Thyroid gland (tissue), 4 donors: ENCODE measurements around the gene KLK2. TPM values are rescaled to one million over a fixed set of nuclear protein-coding genes. Genes with fewer than 3 reads are reported as not detected.

Source experiments
- DNase-seq, 2 donors: peaks; one replicate each; pipeline ENCODE4 v3.0.0-alpha.2; 2019
- H3K27ac ChIP-seq, 3 donors: fragments of 200-600 bp; sonication (generic); 1 replicate in 2 of 3; 2 replicates in 1 of 3; pipeline ENCODE4 v1.5.1; 2016 to 2019; ENCODE audit warnings: mild to moderate bottlenecking in 1 of 3, moderate library complexity in 1 of 3
- H3K27me3 ChIP-seq: fragments of 200-600 bp; sonication (generic); one replicate; pipeline ENCODE4 v1.5.1; 2019
- H3K36me3 ChIP-seq, 2 donors: fragments of 200-600 bp; sonication (generic); one replicate each; pipeline ENCODE4 v1.5.1; 2016 to 2019
- H3K4me1 ChIP-seq, 2 donors: fragments of 200-600 bp; sonication (generic); one replicate each; pipeline ENCODE4 v1.5.1; 2017 to 2019
- H3K4me3 ChIP-seq, 3 donors: fragments of 200-600 bp; sonication (generic); replicated peaks in 1 of 3; 1 replicate in 2 of 3; 2 replicates in 1 of 3; pipeline ENCODE4 v1.5.1; 2016; ENCODE audit warnings: mild to moderate bottlenecking in 1 of 3
- H3K9me3 ChIP-seq: fragments of 200-600 bp; sonication (generic); one replicate; pipeline ENCODE4 v1.5.1; 2017
- POLR2A ChIP-seq, 2 donors: fragments of 450-650 bp; IDR thresholded peaks; one replicate each; pipeline ENCODE4 v1.6.1; 2017; ENCODE audit warnings: antibody characterized with exemption in 2 of 2, mild to moderate bottlenecking in 2 of 2, moderate library complexity in 1 of 2
- WGBS, 2 donors: methylation state at CpG; one replicate each; pipeline ENCODE4 v1.1.5; 2017; 5-methylcytosine and 5-hydroxymethylcytosine counted together
- intact Hi-C: fragments of 100-400 bp; cut with DNase I; formaldehyde crosslinking; loops from one replicate; pipeline ENCODE4 v1.15.1; 2023
- total RNA-seq, 4 donors: library from RNA; depleted of rRNA; stranded (reverse); fragments of >200 nt; gene quantifications; one replicate each; pipeline ENCODE4 v1.2.3, GENCODE V29; 2016
- TF ChIP-seq, protein P1 (sequence below), 6 experiments: fragments of 200-600 bp in 3 of 6; fragments of 450-650 bp in 3 of 6; sonication (generic) in 3 of 6; IDR thresholded peaks; one replicate each; pipeline ENCODE4 v1.5.1; 2016 to 2019; ENCODE audit warnings: antibody characterized with exemption in 6 of 6, mild to moderate bottlenecking in 2 of 6, inconsistent platforms in 1 of 6, moderate library complexity in 1 of 6

The KLK2 gene
- total RNA-seq = 10 to 100 TPM in 1 of 4 donors, 1 to 10 TPM in 3; 2.8 to 11.0 (median 5.0) TPM

DNA sequence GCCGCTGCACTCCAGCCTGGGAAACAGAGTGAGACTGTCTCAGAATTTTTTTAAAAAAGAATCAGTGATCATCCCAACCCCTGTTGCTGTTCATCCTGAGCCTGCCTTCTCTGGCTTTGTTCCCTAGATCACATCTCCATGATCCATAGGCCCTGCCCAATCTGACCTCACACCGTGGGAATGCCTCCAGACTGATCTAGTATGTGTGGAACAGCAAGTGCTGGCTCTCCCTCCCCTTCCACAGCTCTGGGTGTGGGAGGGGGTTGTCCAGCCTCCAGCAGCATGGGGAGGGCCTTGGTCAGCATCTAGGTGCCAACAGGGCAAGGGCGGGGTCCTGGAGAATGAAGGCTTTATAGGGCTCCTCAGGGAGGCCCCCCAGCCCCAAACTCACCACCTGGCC lies at the start of gene KLK2:
KLK2 (plus strand) TSS at position 384 of the 400 bp plus-strand sequence. CDS start 35 bp downstream, outside the sequence.
- H3K36me3 ChIP-seq = no peaks in the 10 kb centered on the region
- no peaks in the 10 kb centered on the region for H3K27me3 ChIP-seq
- H3K27ac ChIP-seq = peak within 1 kb of the TSS; percentile 89 to 99 (median 94)
- intact Hi-C loops = no loop called here
- H3K4me3 ChIP-seq = no peak within 1 kb of the TSS
- H3K4me1 ChIP-seq = peaks cover 42 to 48% of the 10 kb centered on the region in 2 donors
- no peaks in the 10 kb centered on the region for H3K9me3 ChIP-seq
- TF ChIP-seq, protein P1, sequence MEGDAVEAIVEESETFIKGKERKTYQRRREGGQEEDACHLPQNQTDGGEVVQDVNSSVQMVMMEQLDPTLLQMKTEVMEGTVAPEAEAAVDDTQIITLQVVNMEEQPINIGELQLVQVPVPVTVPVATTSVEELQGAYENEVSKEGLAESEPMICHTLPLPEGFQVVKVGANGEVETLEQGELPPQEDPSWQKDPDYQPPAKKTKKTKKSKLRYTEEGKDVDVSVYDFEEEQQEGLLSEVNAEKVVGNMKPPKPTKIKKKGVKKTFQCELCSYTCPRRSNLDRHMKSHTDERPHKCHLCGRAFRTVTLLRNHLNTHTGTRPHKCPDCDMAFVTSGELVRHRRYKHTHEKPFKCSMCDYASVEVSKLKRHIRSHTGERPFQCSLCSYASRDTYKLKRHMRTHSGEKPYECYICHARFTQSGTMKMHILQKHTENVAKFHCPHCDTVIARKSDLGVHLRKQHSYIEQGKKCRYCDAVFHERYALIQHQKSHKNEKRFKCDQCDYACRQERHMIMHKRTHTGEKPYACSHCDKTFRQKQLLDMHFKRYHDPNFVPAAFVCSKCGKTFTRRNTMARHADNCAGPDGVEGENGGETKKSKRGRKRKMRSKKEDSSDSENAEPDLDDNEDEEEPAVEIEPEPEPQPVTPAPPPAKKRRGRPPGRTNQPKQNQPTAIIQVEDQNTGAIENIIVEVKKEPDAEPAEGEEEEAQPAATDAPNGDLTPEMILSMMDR (IDR thresholded peaks at IDR 0.05) = no peak
- peak in 1 of 2 donors; percentile 67 for TF ChIP-seq POLR2A (IDR thresholded peaks at IDR 0.05)
- DNase-seq = peak; percentile 84 to 85
- WGBS, 2 donors = 72 to 75% methylated on average over 3 of the region's 3 CpGs

DNA sequence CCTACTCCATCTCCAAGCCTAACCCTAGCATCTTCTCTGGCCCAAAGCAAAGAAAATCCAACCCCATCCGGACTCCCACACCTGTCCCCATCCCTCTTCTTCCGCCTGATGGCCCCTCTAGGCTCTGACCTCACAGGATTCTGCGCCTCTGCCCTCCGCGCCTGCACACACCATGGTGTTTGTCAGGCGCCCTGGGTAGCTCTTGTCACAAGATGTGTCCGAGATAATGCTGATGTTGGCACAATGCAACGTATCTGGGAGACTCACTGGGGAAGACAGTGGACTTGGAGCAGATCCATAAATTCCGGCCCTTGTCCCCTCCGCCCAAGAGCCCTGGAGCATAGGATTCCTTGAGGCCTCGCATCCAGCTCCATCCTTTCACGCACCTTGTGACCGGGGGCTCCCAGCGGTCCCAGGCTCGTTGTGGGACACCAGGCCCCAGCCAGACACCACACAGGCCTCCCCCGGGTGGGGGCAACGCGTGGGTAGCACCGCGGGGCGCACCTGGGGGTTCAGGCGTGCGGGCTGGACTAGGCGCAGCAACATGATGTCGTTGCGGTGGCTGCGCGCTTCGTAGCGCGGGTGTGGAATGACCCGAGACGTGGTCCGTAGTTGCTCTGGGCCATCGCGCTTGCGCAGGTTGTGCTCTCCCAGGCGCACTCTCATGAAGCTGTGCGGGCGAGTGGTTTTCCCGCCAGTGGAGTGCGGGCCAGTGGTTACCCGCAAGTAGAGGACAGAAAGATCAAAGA lies 46.6 kb upstream of the KLK2 start:
- DNase-seq = no peak
- no peak overlapping the region for H3K4me3 ChIP-seq
- no peak overlapping the region for H3K27ac ChIP-seq
- H3K9me3 ChIP-seq = no peaks in the 10 kb centered on the region
- no peak for TF ChIP-seq POLR2A (IDR thresholded peaks at IDR 0.05)
- TF ChIP-seq, protein P1 (IDR thresholded peaks at IDR 0.05) = no peak
- intact Hi-C loops = no loop called here
- no peaks in the 10 kb centered on the region for H3K36me3 ChIP-seq
- H3K27me3 ChIP-seq = no peaks in the 10 kb centered on the region
- WGBS, 2 donors = 79 to 86% methylated on average over 17 to 43 of the region's 43 CpGs
- no peaks in the 10 kb centered on the region for H3K4me1 ChIP-seq

DNA sequence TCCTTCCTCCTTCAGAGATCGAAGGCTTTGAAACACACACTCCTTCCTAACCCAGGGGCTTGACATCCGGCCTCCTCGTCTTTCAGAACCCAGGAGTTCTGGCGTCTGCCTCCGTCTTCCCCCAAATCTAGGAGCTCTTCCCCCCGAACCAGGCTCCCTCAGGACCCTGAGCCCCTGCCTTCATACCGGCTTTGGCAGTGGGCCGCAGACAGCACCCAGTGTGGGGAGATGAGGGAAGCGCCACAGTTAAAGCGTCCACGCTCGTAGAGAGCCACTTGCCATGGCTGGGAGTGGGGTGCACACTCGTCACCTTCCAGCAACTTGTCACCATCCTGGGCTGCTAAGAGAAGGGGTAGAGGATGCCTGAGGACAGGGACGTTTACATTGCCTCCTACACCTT lies 45.8 kb upstream of the KLK2 start:
- Histone ChIP-seq H3K27me3 (no peaks in the 10 kb centered on the region), H3K4me3 (no peak overlapping the region), H3K36me3 (no peaks in the 10 kb centered on the region), H3K4me1 (no peaks in the 10 kb centered on the region), H3K9me3 (no peaks in the 10 kb centered on the region), H3K27ac (no peak overlapping the region)
- intact Hi-C loops = no loop called here
- no peak for DNase-seq
- TF ChIP-seq, protein P1 (IDR thresholded peaks at IDR 0.05) = no peak
- no peak for TF ChIP-seq POLR2A (IDR thresholded peaks at IDR 0.05)
- WGBS, 2 donors = 79 to 83% methylated on average over 14 of the region's 14 CpGs

DNA sequence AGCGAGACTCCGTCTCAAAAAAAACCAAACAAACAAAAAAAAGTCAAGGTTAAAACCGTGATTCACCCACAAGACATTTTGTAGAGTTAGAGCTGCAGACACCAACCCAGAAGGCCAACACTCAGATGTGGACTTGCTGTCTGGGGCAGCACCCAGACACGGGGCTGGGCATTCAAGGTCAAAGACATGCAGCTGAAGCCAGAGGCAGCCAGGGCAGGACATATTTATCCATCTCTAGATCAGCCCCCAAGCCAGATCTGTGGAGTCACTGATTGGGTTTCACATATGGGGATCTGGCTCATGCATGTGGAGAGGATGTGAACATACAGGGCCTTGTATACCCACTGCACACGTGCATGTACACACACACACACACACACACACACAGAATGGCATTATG lies 43.4 kb upstream of the KLK2 start:
- TF ChIP-seq, protein P1 (IDR thresholded peaks at IDR 0.05) = no peak
- no peak for TF ChIP-seq POLR2A (IDR thresholded peaks at IDR 0.05)
- 75 to 77% methylated on average over 5 of the region's 5 CpGs for WGBS, 2 donors
- no peaks in the 10 kb centered on the region for H3K27me3 ChIP-seq

DNA sequence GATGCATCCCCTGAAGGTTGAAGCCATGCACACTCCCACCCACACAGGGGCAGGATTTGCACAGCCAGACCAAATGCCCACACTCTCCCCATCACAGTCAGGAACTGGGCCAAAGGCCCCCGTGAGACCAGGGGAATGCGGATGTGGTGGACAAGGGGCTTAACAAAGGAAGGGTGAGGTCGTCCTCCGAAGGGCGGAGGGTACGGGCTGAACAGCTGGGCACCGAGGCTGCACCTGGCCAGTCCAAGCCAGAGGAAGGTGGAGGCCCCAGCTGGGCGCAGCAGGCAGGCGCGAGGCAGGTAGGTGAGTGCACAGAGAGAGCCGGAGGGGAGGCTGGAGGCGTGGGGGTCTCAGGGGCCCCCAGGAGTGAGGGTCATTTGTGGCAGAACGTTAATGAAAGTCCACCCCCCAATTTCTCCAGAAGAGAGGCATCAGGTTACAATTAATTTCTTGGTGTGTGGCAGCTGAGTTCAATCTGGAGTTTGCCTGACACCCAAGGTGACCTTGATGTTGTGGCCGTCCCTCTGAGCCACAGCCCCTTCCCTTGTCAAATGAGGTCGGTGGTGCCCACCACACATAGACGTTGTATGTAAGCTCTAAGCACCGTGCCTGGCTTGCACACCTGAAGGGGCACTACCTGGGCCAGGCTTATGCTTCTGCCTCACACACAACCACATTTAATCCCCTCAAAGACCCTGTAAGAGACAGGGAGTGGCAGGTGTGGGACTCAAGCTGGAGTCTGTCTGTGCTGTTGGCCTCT lies 42.8 kb upstream of the KLK2 start:
- 50 to 59% methylated on average over 17 of the region's 17 CpGs for WGBS, 2 donors
- H3K27me3 ChIP-seq = no peaks in the 10 kb centered on the region
- intact Hi-C loops = no loop called here
- H3K36me3 ChIP-seq = no peaks in the 10 kb centered on the region
- peaks cover 8 to 15% of the 10 kb centered on the region in 2 donors for H3K4me1 ChIP-seq
- TF ChIP-seq POLR2A (IDR thresholded peaks at IDR 0.05) = no peak
- TF ChIP-seq, protein P1 (IDR thresholded peaks at IDR 0.05) = no peak
- DNase-seq = no peak
- H3K9me3 ChIP-seq = no peaks in the 10 kb centered on the region
- no peak overlapping the region for H3K4me3 ChIP-seq
- no peak overlapping the region for H3K27ac ChIP-seq

More for the DNA sequence above, 43.4 kb upstream of the KLK2 start:
- peaks cover 1 to 8% of the 10 kb centered on the region in 2 donors for H3K4me1 ChIP-seq
- H3K27ac ChIP-seq = no peak overlapping the region
- no peaks in the 10 kb centered on the region for H3K36me3 ChIP-seq
- DNase-seq = no peak
- H3K4me3 ChIP-seq = no peak overlapping the region
- intact Hi-C loops = no loop called here
- H3K9me3 ChIP-seq = no peaks in the 10 kb centered on the region
